UCSD-AML1 (cell line): ENCODE results near the gene TSEN34.

ENCODE experiments used
- DNase-seq: peaks from one replicate; lab custom pipeline; 2025; ENCODE audit not compliant: unreplicated experiment; lab: John Stamatoyannopoulos, UW

TSEN34 gene

GRCh38 chr19:54191011-54191810, at the start of gene TSEN34:
Gene TSEN34 (plus strand): TSS chr19:54191308. CDS start chr19:54191365, 57 bp downstream.
- peak; percentile 95 for DNase-seq

GRCh38 chr19:54141356-54141755, 49.8 kb upstream of the TSEN34 start:
- DNase-seq: no peak

- DNase-seq: no peak
Measured at GRCh38 chr19:54142166-54142780, 48.8 kb upstream of the TSEN34 start.

GRCh38 chr19:54145541-54146158, 45.5 kb upstream of the TSEN34 start:
- no peak for DNase-seq

- DNase-seq: no peak
Measured at GRCh38 chr19:54147676-54148075, 43.4 kb upstream of the TSEN34 start.

- no peak for DNase-seq
Measured at GRCh38 chr19:54148158-54148557, 43.0 kb upstream of the TSEN34 start.

GRCh38 chr19:54149021-54149812, 41.9 kb upstream of the TSEN34 start:
- DNase-seq: no peak

- no peak for DNase-seq
Measured at GRCh38 chr19:54151362-54152035, 39.6 kb upstream of the TSEN34 start.

GRCh38 chr19:54152267-54152666, 38.8 kb upstream of the TSEN34 start:
- no peak for DNase-seq

GRCh38 chr19:54152878-54153524, 38.1 kb upstream of the TSEN34 start:
- DNase-seq: no peak

GRCh38 chr19:54153731-54154326, 37.3 kb upstream of the TSEN34 start:
- no peak for DNase-seq

GRCh38 chr19:54154603-54155345, 36.3 kb upstream of the TSEN34 start:
- no peak for DNase-seq

- no peak for DNase-seq
Measured at GRCh38 chr19:54155694-54156093, 35.4 kb upstream of the TSEN34 start.

- DNase-seq: no peak
Measured at GRCh38 chr19:54156490-54156889, 34.6 kb upstream of the TSEN34 start.

- no peak for DNase-seq
Measured at GRCh38 chr19:54156953-54157352, 34.2 kb upstream of the TSEN34 start.

- DNase-seq: peak; percentile 47
Measured at GRCh38 chr19:54158812-54159351, 32.2 kb upstream of the TSEN34 start.

- DNase-seq: peak; percentile 99
Measured at GRCh38 chr19:54159352-54160181, 31.5 kb upstream of the TSEN34 start, which contains the start of gene LENG1. Gene LENG1 (minus strand): TSS chr19:54159721. CDS start chr19:54159695, 26 bp downstream.
